HepG2 (cell line): Measurements from ENCODE around the gene DLG2. TPM values are rescaled to one million over a fixed set of nuclear protein-coding genes. Genes with fewer than 3 reads are reported as not detected.
A peak's percentile ranks its signal among the peaks of the same experiment; 100 is the strongest.

Experiments used
- ATRX ChIP-seq: sonication (generic); formaldehyde crosslinking; IDR thresholded peaks from 2 replicates; pipeline ENCODE4 v1.4.0; 2020; ENCODE audit warnings: missing genetic modification reagents, borderline replicate concordance
- ELF4 ChIP-seq: sonication (generic); formaldehyde crosslinking; IDR thresholded peaks from 2 replicates; pipeline ENCODE4 v1.5.0; 2020; ENCODE audit warnings: missing genetic modification reagents, mild to moderate bottlenecking, moderate library complexity, borderline replicate concordance
- HNRNPH1 ChIP-seq: fragments of 200-400 bp; formaldehyde crosslinking; optimal IDR thresholded peaks from 2 replicates; pipeline ENCODE3; 2017; ENCODE audit warnings: mild to moderate bottlenecking, low read depth, low read length
- NFIC ChIP-seq: IDR thresholded peaks from 2 replicates; pipeline ENCODE4 v1.6.1; 2012; ENCODE audit warnings: mild to moderate bottlenecking, low read length, inconsistent platforms
- PHB2 ChIP-seq: fragments of 450-650 bp; IDR thresholded peaks from 2 replicates; pipeline ENCODE4 v1.6.1; 2018; ENCODE audit not compliant: partially characterized antibody
- PHF20 ChIP-seq: sonication (generic); formaldehyde crosslinking; IDR thresholded peaks from 2 replicates; pipeline ENCODE4 v1.5.0; 2020; ENCODE audit warnings: mild to moderate bottlenecking, missing genetic modification reagents
- SP2 ChIP-seq: sonication (generic); formaldehyde crosslinking; IDR thresholded peaks from 2 replicates; pipeline ENCODE4 v1.5.1; 2020; ENCODE audit warnings: mild to moderate bottlenecking, missing genetic modification reagents
- STAG1 ChIP-seq: sonication (generic); formaldehyde crosslinking; IDR thresholded peaks from 2 replicates; pipeline ENCODE4 v1.4.0; 2020; ENCODE audit warnings: missing genetic modification reagents
- ZBTB7A ChIP-seq: sonication (generic); formaldehyde crosslinking; IDR thresholded peaks from 2 replicates; pipeline ENCODE4 v1.8.0; 2022; ENCODE audit warnings: mild to moderate bottlenecking, missing genetic modification reagents
- ZFY ChIP-seq: sonication (generic); formaldehyde crosslinking; IDR thresholded peaks from 2 replicates; pipeline ENCODE4 v1.4.0; 2020; ENCODE audit warnings: missing genetic modification reagents
- ZNF296 ChIP-seq: sonication (generic); formaldehyde crosslinking; conservative IDR thresholded peaks from 2 replicates; pipeline ENCODE4 v1.5.0; 2020; ENCODE audit warnings: mild to moderate bottlenecking, missing genetic modification reagents
- ZNF558 ChIP-seq: sonication (generic); formaldehyde crosslinking; IDR thresholded peaks from 2 replicates; pipeline ENCODE4 v1.9.0; 2022; ENCODE audit warnings: mild to moderate bottlenecking, missing genetic modification reagents, borderline replicate concordance
- ZNF75D ChIP-seq: sonication (generic); formaldehyde crosslinking; IDR thresholded peaks from 2 replicates; pipeline ENCODE4 v1.8.1; 2023; ENCODE audit warnings: missing genetic modification reagents, mild to moderate bottlenecking, borderline replicate concordance
- ZNF790 ChIP-seq: sonication (generic); formaldehyde crosslinking; IDR thresholded peaks from 2 replicates; pipeline ENCODE4 v1.8.0; 2022; ENCODE audit warnings: missing genetic modification reagents, mild to moderate bottlenecking, borderline replicate concordance
- ZNF850 ChIP-seq: sonication (generic); formaldehyde crosslinking; conservative IDR thresholded peaks from 2 replicates; pipeline ENCODE4 v1.9.0; 2021; ENCODE audit warnings: mild to moderate bottlenecking, missing genetic modification reagents
- ZNF879 ChIP-seq: sonication (generic); formaldehyde crosslinking; IDR thresholded peaks from 2 replicates; pipeline ENCODE4 v1.8.1; 2023; ENCODE audit warnings: missing genetic modification reagents
- polyA plus RNA-seq, 8 experiments: library from polyadenylated mRNA; depleted of rRNA in 3 of 8; stranded (reverse) in 7 of 8; unstranded in 1 of 8; fragments of >200 nt; fragmentation: Illumina TruSeq in 4 of 8; extraction: Trizol in 4 of 8; gene quantifications; 2 replicates each; pipeline versions ENCODE4 v1.2.1 to v1.2.3, GENCODE V29; 2011 to 2016; ENCODE audit warnings: low read depth in 4 of 8, missing spikeins in 1 of 8, mixed read lengths in 1 of 8; ENCODE audit not compliant: insufficient read depth in 1 of 8
- total RNA-seq, 5 experiments: library from RNA; depleted of rRNA; stranded (reverse); fragments of >200 nt; fragmentation: Illumina TruSeq; extraction: Trizol; gene quantifications; 2 replicates each; pipeline ENCODE4 v1.2.3, GENCODE V29; 2016; ENCODE audit warnings: low read depth in 1 of 5
- TF ChIP-seq, protein P1 (sequence below): sonication (generic); formaldehyde crosslinking; IDR thresholded peaks from 2 replicates; pipeline ENCODE4 v1.4.0; 2020; ENCODE audit warnings: missing genetic modification reagents, borderline replicate concordance
- TF ChIP-seq, protein P2 (sequence below): sonication (generic); formaldehyde crosslinking; IDR thresholded peaks from 2 replicates; pipeline ENCODE4 v1.4.0; 2020; ENCODE audit warnings: missing genetic modification reagents, mild to moderate bottlenecking, borderline replicate concordance
- TF ChIP-seq, protein P3 (sequence below): IDR thresholded peaks from 2 replicates; pipeline ENCODE4 v1.6.1; 2016; ENCODE audit warnings: missing genetic modification reagents, missing compliant biosample characterization
- TF ChIP-seq, protein P4 (sequence below): sonication (generic); formaldehyde crosslinking; IDR thresholded peaks from 2 replicates; pipeline ENCODE4 v1.4.0; 2020; ENCODE audit warnings: missing genetic modification reagents, borderline replicate concordance
- TF ChIP-seq, protein P5 (sequence below): sonication (generic); formaldehyde crosslinking; IDR thresholded peaks from 2 replicates; pipeline ENCODE4 v1.4.0; 2020; ENCODE audit warnings: missing genetic modification reagents

Gene DLG2
- total and polyA plus RNA-seq, 2 of the 13 experiments (the other 11 are each of a cell fraction or from before 2014, with no cell fraction given): 0.46 to 1.0 TPM

DNA sequence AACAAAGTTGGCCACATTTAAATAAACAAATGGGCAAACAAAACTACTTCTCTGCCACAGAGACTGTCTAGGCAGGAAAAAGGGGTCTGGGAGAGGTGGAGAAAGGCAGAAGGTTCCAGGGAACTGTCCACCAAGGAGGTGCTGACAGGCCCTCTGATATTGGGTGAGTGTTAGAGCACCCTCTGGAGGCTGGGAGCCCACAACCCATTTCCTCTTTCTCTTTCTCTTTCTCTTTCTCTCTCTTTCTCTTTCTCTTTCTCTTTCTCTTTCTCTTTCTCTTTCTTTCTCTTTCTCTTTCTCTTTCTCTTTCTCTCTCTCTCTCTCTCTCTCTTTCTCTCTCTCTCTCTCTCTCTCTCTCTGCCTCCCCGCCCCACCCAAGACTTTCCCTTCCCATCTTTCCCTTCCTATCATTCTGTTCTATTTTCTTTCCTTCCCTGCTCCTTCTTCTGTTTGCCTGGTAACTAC, 912.8 kb downstream of the DLG2 start (continued):
- TF ChIP-seq, protein P1, sequence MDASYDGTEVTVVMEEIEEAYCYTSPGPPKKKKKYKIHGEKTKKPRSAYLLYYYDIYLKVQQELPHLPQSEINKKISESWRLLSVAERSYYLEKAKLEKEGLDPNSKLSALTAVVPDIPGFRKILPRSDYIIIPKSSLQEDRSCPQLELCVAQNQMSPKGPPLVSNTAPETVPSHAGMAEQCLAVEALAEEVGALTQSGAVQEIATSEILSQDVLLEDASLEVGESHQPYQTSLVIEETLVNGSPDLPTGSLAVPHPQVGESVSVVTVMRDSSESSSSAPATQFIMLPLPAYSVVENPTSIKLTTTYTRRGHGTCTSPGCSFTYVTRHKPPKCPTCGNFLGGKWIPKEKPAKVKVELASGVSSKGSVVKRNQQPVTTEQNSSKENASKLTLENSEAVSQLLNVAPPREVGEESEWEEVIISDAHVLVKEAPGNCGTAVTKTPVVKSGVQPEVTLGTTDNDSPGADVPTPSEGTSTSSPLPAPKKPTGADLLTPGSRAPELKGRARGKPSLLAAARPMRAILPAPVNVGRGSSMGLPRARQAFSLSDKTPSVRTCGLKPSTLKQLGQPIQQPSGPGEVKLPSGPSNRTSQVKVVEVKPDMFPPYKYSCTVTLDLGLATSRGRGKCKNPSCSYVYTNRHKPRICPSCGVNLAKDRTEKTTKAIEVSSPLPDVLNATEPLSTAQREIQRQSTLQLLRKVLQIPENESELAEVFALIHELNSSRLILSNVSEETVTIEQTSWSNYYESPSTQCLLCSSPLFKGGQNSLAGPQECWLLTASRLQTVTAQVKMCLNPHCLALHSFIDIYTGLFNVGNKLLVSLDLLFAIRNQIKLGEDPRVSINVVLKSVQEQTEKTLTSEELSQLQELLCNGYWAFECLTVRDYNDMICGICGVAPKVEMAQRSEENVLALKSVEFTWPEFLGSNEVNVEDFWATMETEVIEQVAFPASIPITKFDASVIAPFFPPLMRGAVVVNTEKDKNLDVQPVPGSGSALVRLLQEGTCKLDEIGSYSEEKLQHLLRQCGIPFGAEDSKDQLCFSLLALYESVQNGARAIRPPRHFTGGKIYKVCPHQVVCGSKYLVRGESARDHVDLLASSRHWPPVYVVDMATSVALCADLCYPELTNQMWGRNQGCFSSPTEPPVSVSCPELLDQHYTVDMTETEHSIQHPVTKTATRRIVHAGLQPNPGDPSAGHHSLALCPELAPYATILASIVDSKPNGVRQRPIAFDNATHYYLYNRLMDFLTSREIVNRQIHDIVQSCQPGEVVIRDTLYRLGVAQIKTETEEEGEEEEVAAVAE (CRISPR knock-in tag): 0 out of 2 replicates have a peak, but pooled peaks have one; percentile 57
- no peak for TF ChIP-seq NFIC
- no peak for TF ChIP-seq ZNF879
- TF ChIP-seq ZNF850: no peak
- no peak for TF ChIP-seq ZNF75D
- TF ChIP-seq, protein P2, sequence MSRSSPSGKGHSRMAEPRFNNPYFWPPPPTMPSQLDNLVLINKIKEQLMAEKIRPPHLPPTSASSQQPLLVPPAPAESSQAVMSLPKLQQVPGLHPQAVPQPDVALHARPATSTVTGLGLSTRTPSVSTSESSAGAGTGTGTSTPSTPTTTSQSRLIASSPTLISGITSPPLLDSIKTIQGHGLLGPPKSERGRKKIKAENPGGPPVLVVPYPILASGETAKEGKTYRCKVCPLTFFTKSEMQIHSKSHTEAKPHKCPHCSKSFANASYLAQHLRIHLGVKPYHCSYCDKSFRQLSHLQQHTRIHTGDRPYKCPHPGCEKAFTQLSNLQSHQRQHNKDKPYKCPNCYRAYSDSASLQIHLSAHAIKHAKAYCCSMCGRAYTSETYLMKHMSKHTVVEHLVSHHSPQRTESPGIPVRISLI: no peak
- no peak for TF ChIP-seq ZNF296 (CRISPR knock-in tag)
- no peak for TF ChIP-seq ZBTB7A
- no peak for TF ChIP-seq PHF20 (CRISPR knock-in tag)
- TF ChIP-seq ELF4 (CRISPR knock-in tag): no peak
- TF ChIP-seq, protein P3, sequence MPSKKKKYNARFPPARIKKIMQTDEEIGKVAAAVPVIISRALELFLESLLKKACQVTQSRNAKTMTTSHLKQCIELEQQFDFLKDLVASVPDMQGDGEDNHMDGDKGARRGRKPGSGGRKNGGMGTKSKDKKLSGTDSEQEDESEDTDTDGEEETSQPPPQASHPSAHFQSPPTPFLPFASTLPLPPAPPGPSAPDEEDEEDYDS (CRISPR knock-in tag): 0 out of 2 replicates have a peak, but pooled peaks have one; percentile 14
- peak; percentile 43 for TF ChIP-seq STAG1 (CRISPR knock-in tag)
- TF ChIP-seq, protein P4, sequence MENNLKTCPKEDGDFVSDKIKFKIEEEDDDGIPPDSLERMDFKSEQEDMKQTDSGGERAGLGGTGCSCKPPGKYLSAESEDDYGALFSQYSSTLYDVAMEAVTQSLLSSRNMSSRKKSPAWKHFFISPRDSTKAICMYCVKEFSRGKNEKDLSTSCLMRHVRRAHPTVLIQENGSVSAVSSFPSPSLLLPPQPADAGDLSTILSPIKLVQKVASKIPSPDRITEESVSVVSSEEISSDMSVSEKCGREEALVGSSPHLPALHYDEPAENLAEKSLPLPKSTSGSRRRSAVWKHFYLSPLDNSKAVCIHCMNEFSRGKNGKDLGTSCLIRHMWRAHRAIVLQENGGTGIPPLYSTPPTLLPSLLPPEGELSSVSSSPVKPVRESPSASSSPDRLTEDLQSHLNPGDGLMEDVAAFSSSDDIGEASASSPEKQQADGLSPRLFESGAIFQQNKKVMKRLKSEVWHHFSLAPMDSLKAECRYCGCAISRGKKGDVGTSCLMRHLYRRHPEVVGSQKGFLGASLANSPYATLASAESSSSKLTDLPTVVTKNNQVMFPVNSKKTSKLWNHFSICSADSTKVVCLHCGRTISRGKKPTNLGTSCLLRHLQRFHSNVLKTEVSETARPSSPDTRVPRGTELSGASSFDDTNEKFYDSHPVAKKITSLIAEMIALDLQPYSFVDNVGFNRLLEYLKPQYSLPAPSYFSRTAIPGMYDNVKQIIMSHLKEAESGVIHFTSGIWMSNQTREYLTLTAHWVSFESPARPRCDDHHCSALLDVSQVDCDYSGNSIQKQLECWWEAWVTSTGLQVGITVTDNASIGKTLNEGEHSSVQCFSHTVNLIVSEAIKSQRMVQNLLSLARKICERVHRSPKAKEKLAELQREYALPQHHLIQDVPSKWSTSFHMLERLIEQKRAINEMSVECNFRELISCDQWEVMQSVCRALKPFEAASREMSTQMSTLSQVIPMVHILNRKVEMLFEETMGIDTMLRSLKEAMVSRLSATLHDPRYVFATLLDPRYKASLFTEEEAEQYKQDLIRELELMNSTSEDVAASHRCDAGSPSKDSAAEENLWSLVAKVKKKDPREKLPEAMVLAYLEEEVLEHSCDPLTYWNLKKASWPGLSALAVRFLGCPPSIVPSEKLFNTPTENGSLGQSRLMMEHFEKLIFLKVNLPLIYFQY (CRISPR knock-in tag): peak; percentile 75
- TF ChIP-seq HNRNPH1: no peak
- TF ChIP-seq ZNF790 (CRISPR knock-in tag): no peak
- no peak for TF ChIP-seq ZNF558
- TF ChIP-seq, protein P5, sequence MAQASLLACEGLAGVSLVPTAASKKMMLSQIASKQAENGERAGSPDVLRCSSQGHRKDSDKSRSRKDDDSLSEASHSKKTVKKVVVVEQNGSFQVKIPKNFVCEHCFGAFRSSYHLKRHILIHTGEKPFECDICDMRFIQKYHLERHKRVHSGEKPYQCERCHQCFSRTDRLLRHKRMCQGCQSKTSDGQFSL (CRISPR knock-in tag): no peak
- TF ChIP-seq ATRX (CRISPR knock-in tag): no peak
- TF ChIP-seq ZFY: no peak
- TF ChIP-seq PHB2: no peak
- no peak for TF ChIP-seq SP2 (CRISPR knock-in tag)
